Pons (tissue), 1 donor: ENCODE results near the gene CDC42EP5.

Source experiments
- DNase-seq: peaks from one replicate; pipeline ENCODE4 v3.0.0-alpha.2; 2016; ENCODE audit warnings: low spot score

CDC42EP5 gene

DNA sequence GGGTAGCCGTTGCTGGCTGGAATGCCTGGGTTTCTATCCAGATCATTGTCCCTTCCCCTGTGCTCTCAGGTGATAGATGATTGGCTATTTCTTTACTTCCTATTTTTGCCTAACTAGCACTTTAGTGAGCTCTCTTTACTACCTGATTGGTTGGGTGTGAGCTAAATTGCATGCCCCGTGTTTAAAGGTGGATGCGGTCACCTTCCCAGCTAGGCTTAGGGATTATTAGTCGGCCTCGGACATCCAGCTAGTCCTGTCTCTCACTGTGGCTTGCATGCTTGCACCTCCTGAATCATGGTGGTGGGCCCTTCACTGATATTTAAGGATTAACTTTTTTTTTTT lies 47.7 kb downstream of the CDC42EP5 start:
- no peak for DNase-seq

DNA sequence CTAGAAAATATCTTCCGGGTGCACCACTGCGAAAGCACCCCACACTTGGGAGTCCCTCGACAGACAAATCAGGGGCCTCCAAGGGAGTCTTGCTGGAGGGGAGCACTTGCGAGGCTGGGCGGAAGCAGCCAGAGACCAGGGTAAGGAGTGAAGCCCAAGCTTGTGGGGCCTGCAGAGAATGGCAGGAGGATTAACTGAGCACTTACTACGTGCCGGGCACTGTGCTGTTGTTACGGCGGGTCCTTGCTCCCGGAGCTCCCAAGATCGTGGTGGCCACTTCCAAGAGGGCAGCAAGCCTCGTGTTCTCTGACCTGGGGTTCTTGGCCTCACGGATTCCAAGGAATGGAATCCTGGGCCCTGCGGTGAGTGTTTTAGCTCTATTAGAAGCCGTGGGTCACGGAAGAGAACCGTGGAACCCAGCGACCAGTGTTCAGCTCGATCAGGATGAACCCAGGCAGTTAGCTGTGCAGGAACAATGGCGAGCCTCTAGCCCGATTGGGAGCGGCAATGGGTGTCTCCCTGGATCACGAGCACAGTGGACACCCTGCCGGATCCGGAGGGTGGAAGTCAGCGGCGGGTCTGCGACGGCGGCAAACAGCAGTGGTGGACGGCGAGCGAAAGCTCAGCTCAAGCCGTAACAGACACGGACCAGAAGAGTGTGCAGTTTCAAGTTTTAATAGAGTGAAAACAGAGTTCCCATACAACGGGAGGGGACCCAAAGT lies 48.3 kb downstream of the CDC42EP5 start:
- no peak for DNase-seq

DNA sequence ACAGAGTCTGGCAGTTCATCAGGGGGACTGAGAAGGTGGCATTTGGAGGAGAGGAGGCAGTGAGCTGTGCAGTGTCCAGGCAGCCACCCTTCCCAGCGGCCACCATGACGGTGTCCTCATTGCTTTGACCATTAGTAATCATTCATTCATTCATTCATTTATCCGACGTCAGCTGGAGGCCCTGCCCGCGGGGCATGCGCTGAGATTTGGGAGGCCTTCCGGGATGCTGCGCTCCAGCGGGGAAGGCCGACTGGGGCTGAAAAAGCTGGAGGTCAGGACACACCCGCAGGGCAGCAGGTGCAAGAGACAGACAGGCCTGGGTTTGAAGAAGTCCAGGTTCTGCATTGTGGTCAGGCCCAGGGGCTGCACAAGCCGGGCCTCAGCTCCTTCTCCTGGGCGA lies 48.9 kb downstream of the CDC42EP5 start:
- no peak for DNase-seq

DNA sequence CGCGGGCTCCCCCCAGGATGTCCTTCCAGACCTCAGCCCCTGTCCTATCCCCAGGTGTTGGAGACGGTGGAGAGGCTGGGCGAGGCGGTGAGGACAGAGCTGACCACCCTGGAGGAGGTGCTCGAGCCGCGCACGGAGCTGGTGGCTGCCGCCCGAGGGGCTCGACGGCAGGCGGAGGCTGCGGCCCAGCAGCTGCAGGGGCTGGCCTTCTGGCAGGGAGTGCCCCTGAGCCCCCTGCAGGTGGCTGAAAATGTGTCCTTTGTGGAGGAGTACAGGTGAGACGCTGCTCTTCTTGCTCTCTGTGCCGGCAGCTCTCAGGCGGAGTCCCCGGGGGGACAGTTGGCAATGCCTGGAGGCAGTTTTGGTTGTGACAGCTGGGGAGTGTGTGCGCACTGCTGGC lies 51.0 kb downstream of the CDC42EP5 start:
- no peak for DNase-seq

DNA sequence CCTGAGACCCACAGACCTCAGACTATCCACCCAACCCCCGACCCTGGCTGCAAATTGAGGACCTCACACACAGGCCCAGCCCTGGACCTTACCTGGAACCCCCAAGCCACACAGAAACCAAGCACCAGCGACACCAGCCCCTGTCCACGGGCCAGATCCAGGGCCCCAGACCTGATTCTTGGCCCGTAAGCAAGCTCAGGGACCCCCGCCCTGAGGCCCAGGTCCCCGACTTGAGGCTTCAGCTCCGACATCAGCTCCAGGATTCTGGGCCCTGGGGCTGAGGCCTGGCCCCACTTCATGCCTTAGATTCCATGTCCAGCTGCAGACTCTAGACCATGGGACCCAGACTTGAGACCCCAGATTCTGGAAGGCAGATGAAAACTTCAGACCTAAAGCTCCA lies 51.6 kb downstream of the CDC42EP5 start:
- no peak for DNase-seq

DNA sequence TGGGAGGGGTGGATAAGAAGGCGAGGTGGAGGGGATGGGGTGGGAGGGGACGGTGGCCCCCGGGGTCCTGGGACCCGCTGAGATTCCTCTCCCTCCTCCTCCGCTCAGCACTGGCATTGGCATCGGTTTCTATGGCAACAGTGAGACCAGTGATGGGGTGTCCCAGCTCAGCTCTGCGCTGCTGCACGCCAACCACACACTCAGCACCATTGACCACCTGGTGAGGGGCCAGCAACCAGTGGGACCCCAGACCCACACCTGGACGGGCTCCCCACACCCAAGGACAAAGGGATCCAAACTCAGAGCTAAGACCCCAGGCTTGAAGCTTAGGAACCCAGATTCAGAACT lies 52.0 kb downstream of the CDC42EP5 start:
- no peak for DNase-seq

DNA sequence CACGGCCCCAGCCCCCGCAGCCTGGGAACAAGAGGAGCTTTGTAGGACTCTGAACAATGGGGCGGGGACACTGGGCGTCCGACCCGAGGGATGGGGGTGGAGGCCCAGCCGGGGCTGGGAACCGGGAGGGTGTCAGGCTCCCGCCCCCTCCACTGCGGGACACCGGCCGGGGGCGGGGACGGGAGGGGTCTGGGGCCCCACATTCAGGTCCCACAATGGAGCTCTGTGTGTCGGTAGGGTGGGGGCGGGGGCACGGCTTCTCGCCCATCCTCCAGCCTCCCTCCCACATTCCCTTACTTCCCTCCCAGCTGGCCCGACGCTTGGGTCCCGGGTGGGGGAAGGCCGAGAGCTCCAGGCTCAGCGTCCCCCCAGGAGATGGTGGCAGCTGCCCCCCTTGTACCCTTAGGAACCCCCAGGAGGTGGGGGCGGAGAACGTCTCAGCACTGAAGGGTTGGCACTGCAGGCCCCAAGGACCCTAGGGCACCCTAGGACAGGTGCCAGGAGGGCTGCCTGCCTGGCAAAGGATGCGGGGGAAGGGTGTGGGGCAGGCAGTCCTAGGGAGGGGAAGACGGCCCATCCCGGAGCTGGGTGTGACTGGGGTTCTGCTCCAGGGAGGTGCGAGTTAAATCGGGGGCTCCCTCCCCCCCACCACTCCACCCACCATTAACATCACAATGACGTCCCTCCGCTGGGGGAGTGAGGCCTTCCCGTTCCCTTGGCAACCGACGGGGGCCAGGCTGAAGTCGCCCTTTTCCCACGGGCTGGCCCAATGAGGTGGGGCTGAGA lies 52.5 kb downstream of the CDC42EP5 start:
- DNase-seq, result peak; percentile 99

DNA sequence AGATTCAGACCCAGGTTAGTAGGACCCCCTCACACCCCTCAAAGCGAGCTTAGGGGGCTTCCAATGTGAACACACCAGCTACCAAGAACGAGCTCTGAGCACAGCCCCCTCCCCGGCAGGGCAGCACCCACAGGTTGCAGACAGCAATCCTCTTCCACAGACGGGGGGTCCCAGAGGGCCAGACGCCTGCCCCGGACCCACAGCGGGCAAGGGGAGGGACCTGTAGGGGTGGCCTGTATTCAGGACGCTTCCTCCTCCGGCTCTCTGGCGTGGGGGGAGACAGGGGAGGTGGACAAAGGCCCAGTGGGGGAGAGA lies 53.1 kb downstream of the CDC42EP5 start:
- no peak for DNase-seq

DNA sequence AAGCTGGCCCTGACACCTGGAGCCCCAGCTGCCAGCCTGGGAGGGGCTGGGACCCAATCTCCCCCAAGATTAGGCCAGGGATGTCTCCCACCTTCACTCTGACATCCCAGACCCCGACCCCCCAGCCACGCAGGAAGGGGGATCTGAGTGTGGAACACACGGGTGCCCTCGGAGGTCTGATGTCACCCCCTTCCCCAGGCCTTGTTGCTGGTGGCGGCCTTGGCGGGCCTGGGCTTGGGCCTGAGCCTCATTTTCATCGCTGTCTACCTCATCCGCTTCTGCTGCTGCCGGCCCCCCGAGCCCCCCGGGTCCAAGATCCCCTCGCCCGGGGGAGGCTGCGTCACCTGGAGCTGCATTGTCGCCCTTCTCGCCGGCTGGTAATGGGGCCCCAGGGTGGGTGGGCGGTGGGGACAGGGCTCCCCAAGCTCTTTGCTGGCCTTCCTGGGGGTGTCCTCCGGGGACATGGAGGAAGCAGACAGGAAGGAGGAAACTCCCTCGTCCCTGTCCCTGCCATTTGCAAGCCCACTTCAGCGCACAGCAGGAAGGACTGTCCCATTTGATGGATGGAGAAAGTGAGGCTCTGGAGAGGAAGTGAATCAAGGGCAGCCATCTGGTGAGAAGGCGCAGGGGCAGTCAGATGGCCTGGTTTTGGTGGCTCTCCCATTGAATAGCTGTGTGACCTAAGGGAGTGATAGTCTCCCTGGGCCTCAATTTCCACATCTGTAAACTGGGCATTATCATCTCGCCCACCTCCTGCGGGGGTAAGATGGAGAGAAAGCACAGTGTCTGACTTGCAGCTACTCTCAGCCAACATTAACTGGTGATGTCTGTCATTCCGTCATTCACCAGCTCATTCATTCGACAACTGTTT lies 53.9 kb downstream of the CDC42EP5 start:
- DNase-seq, result no peak

DNA sequence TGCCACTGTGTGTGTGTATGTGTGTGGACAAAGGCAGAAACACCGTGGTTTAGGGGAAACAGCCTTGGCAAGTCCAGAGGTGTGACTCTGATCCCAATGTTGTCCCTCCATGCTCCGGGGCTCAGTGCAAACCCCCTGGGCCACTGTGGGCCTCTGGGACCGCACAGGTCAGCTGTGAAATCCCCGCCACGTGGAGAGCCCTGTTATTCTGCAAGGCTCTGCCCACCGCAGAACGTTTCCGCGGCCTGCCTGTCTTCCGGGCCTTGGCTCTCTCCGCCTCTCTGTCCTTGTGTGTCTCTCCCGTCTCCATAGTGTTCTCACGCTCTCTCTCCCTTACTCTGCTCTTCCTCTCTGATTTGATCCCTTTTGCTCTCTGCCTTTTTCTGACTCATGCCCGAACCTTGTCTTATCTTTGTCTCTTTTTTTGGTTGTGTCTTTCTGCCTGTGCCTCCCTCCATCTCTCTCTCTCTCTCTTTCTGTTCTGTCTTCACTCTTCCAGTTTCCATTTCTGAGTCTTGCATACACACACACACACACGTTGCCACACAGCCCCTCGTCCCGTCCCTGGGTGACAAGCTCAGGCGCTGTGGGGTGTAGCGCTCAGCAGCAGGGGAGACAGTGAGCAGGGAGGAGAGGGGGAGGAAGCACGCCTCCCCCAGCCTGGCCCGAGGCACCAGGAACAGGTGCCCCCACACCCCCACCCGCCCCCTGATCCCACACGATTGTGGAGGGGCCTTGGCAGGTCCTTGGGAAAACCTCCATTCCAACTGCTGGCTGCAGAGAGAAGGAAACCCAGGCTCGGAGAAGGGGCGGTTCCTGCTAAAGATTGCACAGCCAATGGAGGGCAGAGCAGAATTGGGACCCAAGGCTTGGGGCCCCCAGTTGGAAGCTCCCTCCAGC lies 54.8 kb downstream of the CDC42EP5 start:
- no peak for DNase-seq

DNA sequence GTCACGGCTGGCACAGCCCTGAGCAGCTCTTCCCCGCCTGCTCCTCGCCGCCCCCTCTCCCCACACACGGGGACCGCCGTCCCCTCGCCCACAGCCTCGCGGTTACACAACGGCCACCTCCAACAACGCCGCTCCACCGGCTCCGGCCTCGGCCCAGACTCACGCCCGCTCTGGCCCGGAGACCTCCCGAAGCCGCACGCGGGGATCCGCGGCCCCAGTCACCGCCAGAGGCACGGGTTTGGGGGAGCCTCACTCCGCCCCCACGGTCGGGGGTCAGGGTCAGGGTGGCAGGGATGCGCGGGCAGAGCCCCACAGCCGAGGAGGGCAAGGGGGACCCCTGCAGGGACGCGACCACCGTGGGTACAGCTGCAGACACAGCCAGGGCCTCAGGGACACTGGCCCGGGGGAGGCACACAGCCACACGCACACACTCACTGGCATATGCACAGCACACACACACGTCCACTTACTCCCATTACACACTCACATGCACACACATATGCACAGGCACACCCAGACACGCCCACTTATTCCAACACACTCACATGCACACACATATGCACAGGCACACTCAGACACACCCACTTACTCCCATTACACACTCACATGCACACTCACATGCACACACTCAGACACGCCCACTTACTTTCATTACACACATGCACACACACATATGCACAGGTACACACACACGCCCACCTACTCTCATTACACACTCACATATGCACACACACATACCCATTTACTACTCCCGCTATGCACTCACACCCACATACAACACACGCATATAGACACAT lies 56.2 kb downstream of the CDC42EP5 start:
- no peak for DNase-seq

DNA sequence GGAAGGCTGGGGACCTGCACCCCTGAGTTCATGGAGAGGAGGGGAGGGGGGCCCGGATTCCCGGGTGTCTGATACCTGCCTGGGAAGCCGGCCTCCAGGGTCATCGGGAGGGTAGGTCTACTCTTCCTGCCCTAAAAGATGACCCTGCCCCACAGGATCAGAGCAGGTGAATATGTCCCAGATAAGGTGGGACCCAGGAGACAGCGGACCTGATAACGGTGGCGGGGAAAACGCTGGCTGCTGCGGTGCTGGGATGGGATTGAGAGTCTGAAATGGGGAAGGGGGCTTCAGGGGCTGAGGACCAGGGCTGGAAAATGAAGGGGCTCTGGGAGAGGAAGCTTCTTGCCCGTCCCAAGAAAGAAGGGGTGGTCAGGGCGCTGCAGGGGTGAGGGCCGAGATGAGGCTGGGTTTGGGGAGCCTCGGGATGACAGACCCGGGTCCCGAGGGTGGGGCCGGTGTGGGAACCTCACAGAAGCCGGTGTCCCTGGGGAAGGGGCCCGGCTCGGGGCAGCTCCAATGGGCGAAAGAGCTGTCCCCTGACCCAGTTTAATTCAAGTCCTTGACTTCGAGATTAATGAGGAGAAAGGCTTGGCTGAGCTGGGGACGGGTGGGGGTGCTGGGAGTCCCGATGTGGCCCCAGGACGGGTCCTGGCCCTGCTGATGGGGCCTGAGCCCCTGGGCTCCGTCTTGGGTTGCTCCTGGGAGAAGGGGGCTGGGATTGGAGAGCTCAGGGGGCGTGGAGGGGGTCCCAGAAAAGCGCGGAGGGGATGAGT lies 57.0 kb downstream of the CDC42EP5 start:
- no peak for DNase-seq

DNA sequence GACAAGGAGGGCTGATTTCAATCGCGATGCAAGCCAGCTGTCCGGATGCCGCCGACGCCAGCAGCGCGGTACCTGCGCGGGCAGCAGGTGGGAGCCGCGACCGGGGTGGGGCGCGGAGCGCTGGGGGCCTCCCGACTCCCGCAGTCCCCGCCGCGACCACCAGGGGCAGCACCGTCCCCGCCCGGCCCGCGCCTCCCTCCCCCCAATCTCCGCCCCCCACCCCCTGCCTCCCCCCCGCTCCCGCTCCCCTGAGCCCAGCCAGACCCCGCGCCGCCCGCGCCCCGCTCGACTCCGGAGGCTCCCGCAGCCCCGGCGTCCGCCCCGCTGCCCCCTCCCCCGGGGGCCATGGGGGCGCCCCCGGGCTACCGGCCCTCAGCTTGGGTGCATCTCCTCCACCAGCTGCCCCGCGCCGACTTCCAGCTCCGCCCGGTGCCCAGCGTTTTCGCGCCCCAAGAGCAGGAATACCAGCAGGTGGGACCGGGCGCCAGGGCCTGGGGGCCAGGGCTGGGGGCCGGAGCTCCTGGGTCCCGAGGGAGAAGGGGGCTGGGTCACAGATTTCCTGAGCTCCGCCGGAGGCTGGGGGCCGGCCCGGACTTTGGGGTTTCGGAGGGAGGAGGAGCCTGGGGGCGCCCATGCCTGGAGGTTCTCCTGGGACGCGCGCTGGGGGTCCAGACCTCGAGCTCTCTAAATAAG lies 57.7 kb downstream of the CDC42EP5 start, which contains the start of gene TTYH1:
Gene TTYH1 (plus strand): TSS at position 257 of the 693 bp plus-strand sequence. CDS start 89 bp downstream, at position 346.
- DNase-seq, result no peak
